ENCODE data around the gene PBX2.

DNA sequence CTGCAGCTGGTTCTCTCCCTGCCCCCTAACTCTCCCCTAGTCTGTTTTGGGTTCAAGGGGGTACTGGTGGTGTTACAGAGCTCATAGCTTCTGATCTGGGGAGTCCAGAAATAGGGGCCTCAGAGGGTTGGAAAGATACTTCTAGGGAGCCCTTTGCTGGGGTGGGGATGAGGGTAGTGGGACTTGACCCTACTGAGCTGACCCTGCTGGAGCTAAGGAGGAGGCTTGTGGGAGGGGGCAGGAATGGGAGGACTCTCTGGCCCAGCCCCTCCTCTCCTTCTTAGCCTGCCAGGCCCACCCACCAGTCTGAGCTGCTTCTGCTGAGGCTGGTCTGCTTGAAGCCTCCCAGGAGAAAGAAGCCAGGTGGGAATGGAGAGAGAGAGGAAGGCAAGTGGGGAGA, 25.7 kb downstream of the PBX2 start, which contains the start of gene EGFL8:
- TF ChIP-seq, protein P1, sequence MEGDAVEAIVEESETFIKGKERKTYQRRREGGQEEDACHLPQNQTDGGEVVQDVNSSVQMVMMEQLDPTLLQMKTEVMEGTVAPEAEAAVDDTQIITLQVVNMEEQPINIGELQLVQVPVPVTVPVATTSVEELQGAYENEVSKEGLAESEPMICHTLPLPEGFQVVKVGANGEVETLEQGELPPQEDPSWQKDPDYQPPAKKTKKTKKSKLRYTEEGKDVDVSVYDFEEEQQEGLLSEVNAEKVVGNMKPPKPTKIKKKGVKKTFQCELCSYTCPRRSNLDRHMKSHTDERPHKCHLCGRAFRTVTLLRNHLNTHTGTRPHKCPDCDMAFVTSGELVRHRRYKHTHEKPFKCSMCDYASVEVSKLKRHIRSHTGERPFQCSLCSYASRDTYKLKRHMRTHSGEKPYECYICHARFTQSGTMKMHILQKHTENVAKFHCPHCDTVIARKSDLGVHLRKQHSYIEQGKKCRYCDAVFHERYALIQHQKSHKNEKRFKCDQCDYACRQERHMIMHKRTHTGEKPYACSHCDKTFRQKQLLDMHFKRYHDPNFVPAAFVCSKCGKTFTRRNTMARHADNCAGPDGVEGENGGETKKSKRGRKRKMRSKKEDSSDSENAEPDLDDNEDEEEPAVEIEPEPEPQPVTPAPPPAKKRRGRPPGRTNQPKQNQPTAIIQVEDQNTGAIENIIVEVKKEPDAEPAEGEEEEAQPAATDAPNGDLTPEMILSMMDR (IDR thresholded peaks at IDR 0.05): no peak
- TF ChIP-seq POLR2A (IDR thresholded peaks at IDR 0.05): no peak

All from prostate gland (tissue), 2 donors.